Adrenal gland (tissue), 5 donors: Measurements from ENCODE around the gene PIP4K2C.

Experiments used
- CTCF ChIP-seq, 6 experiments: fragments of 450-650 bp in 4 of 6; fragments of 200-600 bp in 2 of 6; sonication (generic) in 1 of 6; IDR thresholded peaks; 1 replicate in 5 of 6; 2 replicates in 1 of 6; pipeline versions ENCODE4 v1.5.1 to v1.8.0; 2016 to 2021; ENCODE audit warnings: antibody characterized with exemption in 6 of 6, mild to moderate bottlenecking in 2 of 6, moderate library complexity in 1 of 6
- POLR2A ChIP-seq, 2 donors: fragments of 450-650 bp; IDR thresholded peaks; one replicate each; pipeline ENCODE4 v1.6.1; 2017; ENCODE audit warnings: antibody characterized with exemption in 2 of 2, mild to moderate bottlenecking in 2 of 2, moderate library complexity in 1 of 2
- donor health status: DM: no; HTN: no; CAD: no.

DNA sequence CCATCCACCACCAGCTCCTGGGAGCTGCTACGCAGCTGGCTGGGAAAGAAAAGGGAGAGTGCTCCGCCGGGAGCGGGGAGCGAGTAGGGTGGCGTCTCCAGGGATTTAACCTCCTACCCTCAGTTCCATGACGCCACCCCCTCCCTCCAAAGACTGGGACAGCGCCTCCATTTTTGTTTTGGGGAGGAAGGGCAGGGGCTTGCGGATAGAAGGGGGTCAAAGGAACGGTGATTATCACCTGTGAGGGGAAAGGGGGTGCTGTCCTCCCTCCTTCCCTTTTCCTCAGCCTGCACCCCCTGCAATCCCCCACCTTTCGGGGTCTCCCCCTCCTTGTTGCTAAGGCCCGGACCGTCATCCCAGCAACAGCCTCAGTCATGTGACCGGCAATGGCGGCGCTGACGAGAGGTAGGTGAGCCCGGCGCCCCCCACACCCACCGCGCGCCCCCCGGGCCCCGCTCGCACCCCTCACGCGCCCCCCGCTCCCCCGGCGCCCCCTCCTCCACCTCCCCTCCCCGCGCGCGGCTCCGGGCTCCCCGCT is 13.5 kb downstream of the PIP4K2C start, which contains the start of gene DTX3:
- TF ChIP-seq CTCF (IDR thresholded peaks at IDR 0.05): no peak
- TF ChIP-seq POLR2A (IDR thresholded peaks at IDR 0.05): no peak
